Transverse colon (tissue), 3 donors: ENCODE data around the gene REG3G.

Experiments
- CTCF ChIP-seq, 5 experiments: fragments of 200-600 bp in 3 of 5; fragments of 450-650 bp in 2 of 5; sonication (generic) in 3 of 5; IDR thresholded peaks; 1 replicate in 2 of 5; 2 replicates in 3 of 5; pipeline ENCODE4 v1.5.1; 2016 to 2017; ENCODE audit warnings: antibody characterized with exemption in 5 of 5, inconsistent platforms in 3 of 5, mild to moderate bottlenecking in 2 of 5, moderate library complexity in 1 of 5
- POLR2A ChIP-seq: fragments of 450-650 bp; IDR thresholded peaks from one replicate; pipeline ENCODE4 v1.6.1; 2016; ENCODE audit warnings: antibody characterized with exemption, mild to moderate bottlenecking, moderate library complexity

DNA sequence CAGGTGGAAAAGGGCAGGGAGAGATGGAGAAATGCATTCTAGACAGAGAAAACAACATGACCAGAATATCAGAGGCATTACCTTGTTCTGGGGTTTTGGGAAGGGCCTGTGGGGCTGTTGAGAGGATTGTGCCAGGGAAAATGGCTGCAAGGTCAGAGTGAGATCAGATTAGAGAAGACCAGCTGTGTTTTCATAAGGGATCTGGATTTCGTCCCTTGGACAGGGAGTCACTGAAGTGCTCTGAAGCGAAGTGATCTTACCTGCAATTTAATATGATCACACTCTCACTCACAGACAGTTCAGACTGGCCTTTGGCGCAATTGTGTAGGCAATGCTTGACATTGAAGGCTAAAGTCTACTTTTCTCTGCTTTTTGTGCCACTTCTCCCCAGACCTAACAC, 20.3 kb upstream of the REG3G start:
- TF ChIP-seq CTCF (IDR thresholded peaks at IDR 0.05): no peak
- no peak for TF ChIP-seq POLR2A
